ENCODE results near the gene CLCN6.
A peak's percentile ranks its signal among the peaks of the same experiment; 100 is the strongest.

CLCN6 gene

DNA sequence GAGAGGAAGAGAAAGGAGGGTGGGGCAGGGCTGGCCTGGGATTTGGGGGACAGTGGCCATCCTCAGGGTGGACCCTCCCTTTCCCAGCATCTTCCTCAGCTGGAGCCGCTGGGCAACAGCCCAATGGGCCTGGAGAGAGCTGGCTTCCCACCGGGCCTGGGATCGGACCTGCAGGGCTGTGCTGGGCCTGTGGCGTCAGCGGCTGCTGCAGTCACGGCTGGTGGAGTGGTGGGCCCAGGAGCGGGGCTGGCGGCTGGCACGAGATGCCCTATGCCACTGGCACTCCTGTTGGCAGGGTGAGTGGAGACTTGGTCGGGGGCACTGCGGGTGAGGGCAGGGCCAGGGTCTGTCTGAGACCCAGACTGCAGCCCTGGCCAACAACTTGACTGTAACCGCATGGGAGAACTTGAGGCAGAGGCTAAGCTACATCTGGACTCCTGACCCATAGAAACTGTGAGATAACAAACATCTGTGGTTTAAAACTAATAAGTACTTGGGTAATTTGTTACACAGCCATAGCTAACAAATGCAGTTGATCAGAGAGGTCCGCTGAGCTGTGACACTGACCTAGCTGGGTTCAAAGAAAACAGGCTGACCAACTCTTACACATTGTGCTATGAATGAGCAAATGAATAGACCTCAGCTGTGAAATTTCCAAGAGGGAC lies 26.1 kb upstream of the CLCN6 start:
- DNase-seq = no peak

DNA sequence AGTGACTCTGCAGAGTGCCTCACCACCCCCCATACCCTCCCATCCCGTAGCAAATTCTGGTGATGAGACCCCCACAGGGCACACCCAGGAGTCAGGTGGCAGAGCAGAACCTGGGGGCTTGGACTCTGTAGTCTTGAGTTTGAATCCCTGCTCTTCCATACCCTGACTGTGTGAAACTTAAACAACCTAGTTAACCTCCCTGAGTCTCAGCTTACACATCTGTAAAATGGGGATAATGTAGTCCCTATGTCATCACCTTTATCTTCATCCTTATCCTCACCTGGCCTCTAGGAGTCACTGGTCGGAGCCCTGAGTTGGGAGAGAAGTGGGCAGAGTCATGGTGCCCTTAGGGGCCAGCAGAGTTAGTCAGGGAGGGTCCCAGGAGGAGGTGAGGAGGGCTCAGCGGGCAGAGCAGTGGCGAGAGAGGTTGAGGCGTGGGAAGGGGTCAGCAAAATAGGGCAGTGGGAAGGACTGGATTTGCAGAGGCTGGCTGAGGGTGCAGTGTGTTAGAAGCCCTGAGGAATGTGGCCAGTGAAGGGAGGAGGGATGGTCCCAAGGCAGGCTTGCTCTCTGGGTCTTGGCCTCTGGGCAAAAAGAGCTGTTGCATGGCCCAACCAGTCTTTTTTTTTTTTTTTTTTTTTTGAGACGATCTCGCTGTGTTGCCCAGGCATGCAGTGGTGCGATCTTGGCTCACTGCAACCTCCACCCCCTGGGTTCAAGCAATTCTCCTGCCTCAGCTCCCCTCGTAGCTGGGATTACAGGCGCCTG lies 25.4 kb upstream of the CLCN6 start:
- no peak for DNase-seq

DNA sequence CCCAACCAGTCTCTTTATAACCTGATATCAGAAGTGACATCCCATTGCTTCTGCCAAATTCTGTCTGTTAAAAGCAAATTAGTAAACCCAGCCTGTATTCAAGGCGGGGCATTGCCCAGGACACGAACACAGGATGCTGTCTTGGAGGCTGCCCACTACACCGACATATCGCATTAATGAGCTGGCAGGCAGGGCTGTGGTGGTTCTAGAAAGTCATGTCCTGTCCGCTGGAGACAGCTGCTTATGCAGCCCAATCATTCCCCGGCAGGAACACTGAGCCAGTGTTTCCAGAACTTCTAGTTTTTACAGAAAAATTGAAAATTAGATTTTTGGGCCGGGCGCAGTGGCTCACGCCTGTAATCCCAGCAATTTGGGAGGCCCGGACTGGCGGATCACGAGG lies 24.7 kb upstream of the CLCN6 start:
- DNase-seq = no peak

GRCh38 chr1:11782127-11782708 lies 23.8 kb upstream of the CLCN6 start:
- DNase-seq = no peak

DNA sequence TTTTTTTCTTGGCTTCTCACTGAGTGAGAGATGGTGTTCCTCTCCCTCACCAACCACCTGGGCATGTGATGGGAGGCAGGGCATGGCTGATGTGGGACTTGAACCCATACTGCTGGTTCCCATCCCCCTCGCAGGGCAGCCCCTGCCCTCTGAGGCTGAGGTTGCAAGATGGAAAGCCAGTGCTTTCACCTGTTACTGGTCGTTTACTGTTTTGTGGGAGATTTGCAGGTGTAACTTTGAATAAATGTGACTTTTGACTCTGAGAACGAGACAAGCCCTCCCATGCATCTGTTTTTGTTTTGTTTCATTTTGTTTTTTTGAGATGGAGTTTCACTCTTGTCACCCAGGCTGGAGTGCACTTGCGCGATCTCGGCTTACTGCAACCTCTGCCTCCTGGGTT lies 22.4 kb upstream of the CLCN6 start:
- DNase-seq = no peak

- DNase-seq = no peak
Observed at GRCh38 chr1:11784256-11784992, 21.6 kb upstream of the CLCN6 start.

- peak; percentile 13 for DNase-seq
Observed at GRCh38 chr1:11784993-11785769, 20.8 kb upstream of the CLCN6 start.

- no peak for DNase-seq
Observed at GRCh38 chr1:11786168-11786567, 19.8 kb upstream of the CLCN6 start.

DNA sequence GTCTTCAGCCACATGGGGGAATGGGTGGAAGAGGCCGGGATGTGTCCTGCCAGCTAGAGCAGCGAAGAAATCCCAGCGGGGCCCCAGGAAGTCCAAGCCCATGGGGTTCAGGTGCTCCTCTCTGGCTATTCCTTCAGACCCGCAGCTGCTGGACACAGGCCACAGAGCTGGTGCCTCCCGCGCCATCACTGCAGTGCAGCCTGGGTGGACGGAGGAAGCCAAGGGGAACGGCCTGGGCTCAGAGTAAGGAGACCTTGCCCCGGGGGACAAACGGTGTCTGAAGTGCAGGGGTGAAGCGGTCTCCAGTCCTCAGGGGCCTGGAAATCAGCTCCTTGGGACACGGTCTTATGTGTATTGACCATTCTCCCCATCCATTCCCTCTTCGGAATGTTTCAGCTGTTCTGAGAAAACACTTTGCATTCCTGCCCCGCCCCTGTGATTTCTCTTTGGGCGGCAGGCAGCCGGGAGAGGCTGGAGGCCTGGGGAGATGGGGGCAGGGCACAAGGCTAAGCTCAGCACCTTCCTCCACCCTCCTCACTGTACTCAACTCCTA lies 18.7 kb upstream of the CLCN6 start:
- no peak for DNase-seq

DNA sequence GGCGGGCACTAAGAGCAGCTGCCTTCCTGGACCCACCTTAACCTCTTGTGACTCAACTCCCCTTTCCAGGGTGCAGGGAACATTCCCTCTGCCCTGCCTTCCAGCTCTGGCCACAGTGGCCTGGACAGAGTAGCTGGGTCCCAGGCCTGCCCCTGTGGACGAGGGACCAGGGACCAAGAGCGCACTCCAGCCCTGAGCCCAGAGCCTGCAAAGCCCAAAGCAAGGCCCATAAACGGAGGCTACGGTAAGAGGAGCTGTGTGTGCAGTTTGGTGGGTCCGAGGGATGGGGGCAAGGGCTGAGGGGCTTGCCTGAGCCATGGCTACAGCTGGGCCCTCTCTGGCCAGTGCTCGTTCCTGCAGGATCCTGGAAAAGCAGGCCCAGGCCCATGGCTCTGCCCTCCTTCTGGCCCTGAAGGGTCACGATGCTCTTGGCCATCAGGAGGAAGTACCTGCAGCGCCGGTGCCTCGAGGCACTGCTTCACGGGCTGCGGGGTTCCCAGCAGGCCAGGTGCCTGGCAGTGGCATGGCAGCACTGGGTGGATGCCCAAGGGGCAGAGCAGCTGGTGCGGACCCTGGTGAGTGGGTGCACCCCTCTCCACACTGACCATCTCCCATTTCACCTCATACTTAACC lies 18.1 kb upstream of the CLCN6 start:
- DNase-seq = no peak

- no peak for DNase-seq
Observed at GRCh38 chr1:11788549-11789053, 17.4 kb upstream of the CLCN6 start.

GRCh38 chr1:11789126-11790067 lies 16.6 kb upstream of the CLCN6 start:
- no peak for DNase-seq

GRCh38 chr1:11790101-11790879 lies 15.7 kb upstream of the CLCN6 start:
- DNase-seq = no peak

GRCh38 chr1:11790880-11791715 lies 14.9 kb upstream of the CLCN6 start:
- DNase-seq = no peak

DNA sequence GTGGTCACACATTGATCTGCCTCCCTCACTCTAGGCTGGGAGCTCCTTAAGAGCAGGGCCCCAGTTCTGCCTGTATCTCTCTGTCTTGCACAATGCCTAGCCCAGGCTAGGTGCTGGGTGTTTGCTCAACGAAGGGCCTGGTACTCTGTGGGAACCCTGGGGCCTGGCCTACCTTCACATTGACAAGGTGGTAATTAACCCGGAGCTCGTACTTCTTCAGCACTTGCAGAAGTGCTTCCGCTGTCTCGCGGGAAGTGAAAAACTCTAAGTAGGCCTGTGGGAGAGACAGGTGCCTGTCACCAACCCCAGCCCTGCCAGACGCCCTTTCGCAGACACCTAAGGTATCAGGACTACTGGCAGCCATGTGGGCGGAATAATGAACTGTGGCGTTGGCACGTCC lies 13.9 kb upstream of the CLCN6 start:
- DNase-seq = no peak

GRCh38 chr1:11793819-11794218 lies 12.2 kb upstream of the CLCN6 start:
- DNase-seq = no peak

DNA sequence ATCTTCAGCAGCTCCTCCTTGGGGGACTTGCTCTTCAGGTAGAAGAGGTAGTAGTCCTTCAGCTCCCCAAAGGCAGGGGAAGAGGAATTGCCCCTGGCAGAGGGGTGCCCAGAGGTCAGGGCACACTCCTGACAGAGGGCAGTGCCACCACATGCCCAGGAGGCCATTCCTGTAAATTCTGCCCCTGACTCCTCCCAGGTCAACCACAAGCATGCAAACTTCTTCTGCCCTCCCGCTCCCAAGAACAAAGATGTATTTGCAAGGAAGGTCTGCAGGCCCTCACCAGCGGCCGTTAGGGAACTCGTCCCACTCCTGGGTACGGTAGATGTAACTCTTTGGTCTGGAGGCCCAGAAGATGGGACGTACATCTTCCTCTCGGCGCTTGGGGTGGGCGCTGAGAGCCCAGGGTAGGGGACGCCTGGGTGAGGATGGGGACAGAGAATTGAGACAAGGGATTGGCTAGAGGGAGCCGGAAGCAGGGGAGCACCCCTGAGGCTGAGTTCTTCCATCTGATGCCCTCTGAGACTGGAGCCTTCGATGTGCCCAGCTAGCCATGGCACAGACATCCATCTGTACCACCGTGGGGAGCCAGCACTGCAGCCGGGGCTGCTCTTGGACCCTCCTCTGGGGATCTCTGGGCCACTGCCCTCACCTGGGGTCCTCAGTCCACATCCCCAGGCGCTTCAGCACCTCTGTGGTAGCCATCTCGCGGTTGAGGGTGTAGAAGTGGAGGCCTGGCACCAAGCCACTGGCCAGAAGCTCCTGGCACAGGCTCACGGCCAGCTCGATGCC lies 11.3 kb upstream of the CLCN6 start:
- DNase-seq = no peak
